Activated CD8-positive, alpha-beta memory T cell treated with anti-CD3 and anti-CD28 coated beads for 36 hours (primary cell): Measurements from ENCODE around the gene WDR91. TPM values are rescaled to one million over a fixed set of nuclear protein-coding genes. Genes with fewer than 3 reads are reported as not detected.

Experiments used
- CTCF ChIA-PET: fragments of 350-600 bp; sonication (Branson Sonifier 250); formaldehyde crosslinking; loops from one replicate; lab custom pipeline; 2021; ENCODE audit warnings: antibody characterized with exemption; lab: Charles Lee
- POLR2A ChIA-PET: fragments of 350-600 bp; sonication (Branson Sonifier 250); formaldehyde crosslinking; loops from one replicate; lab custom pipeline; 2021; ENCODE audit warnings: antibody characterized with exemption; lab: Charles Lee
- total RNA-seq, 2 experiments: library from RNA; stranded (reverse); gene quantifications; one replicate each; pipeline ENCODE4 v1.2.3, GENCODE V29; 2021

WDR91 gene
- total RNA-seq, 2 experiments from 2014 or later: 23.9 to 29.1 TPM

DNA sequence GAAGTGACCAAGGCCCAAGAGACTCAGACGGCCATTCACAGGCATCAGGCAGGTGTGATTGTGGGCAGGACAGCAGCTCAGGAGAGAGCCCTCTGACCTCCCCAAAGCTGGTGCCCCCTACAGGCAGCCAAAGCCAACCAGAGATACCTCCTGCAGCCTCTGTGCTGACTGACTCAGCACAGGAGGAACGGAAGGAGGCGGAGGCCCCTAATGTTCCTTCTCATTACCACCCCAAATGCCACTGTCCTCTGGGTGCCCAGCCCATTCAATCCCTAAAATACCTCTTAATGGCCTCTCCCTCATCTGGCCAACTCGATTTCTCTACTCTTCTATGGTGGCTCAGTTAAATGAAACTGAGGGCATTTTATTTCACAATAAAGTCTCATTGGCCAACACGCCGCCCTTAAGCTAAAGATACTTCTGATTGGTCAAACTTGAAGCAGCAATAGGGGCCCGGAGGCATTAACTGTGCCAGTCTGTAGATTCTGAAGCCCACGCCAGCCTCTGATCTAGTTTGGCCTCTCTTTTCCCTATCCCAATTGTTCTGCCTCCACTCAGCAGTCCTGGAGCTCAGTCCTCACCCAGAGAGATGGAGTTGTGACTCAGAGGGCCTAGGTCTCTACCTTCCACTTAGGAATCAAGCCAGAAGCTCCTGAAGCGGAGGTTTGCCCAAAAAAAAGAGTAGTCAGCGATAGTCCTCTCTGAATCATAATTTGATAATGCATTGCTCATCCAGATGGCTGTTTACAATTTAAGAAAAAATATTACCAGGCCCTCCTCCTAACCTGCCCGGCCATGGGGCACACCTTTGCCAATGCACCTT is 42.0 kb downstream of the WDR91 start:
- POLR2A ChIA-PET: interaction anchor here (1.0 to 4.2 kb wide), 5 partner anchors 9 to 182 kb away, joined by 3 to 23 read pairs (median 12); partner anchors contain the start of genes AGBL3, TMEM140 and WDR91
- CTCF ChIA-PET: interaction anchor here (1.0 to 3.2 kb wide), 9 partner anchors 9 to 540 kb away, joined by 3 to 24 read pairs (median 5); partner anchors contain the start of genes AGBL3, TMEM140 and WDR91

DNA sequence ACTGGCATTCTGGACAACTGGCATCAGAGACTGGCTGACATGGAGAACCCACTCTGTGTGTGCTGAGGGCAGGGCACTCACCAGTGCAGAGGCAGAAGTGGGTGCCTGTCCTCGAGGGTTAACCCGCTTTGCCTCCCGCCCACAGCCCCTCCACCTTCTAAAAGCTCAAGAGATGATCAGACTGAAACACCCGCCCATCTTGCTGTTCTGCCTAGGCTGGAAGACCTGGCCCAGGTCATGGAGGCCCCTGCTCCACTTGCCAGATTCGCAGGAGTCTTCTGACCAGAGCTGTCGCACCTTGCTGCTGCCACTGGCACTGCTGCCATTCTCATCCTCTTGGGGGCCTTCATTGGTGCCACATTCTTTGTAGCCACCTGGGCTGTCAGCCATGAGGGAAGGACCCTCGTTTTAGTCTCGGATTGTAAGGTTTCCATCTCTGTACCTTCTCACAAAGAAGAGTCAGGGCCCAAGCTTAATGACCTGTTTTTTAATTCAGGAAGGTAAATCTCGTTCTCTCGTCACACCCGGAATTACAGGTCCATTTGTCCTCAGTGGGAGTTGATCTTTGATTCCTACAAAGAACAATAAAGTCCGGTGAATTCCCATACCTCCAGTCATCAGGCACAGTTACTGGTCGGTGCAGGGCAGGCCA is 42.7 kb downstream of the WDR91 start:
- ChIA-PET POLR2A (interaction anchor here (1.6 to 4.2 kb wide), 4 partner anchors 21 to 182 kb away, joined by 4 to 23 read pairs (median 12); partner anchors contain the start of genes AGBL3, TMEM140 and WDR91), CTCF (interaction anchor here (1.0 to 3.2 kb wide), 9 partner anchors 9 to 539 kb away, joined by 3 to 24 read pairs (median 5); partner anchors contain the start of genes AGBL3, TMEM140 and WDR91)

DNA sequence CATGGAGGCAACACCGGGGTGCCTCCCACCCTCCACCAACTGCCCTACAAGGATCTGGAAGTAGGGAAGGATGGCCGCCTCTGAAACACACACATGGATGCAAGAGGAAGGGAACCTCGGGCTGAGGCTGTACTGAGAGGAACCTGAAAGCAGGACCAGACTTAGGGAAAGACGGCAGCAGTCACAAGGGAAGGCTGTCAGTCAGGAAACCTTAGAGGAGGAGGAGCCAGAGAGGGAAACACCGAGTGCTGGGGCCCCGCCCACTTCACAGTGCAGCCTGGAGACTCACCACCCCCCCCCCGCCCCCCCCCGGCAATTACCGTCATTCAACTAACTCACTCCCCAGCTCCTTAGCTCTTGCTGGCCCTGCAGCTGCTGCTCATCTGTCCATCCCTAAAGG is 43.3 kb downstream of the WDR91 start:
- ChIA-PET POLR2A (interaction anchor here (1.6 to 4.2 kb wide), 2 partner anchors 20 to 175 kb away, joined by 4 to 23 read pairs; partner anchors contain the start of gene TMEM140), CTCF (interaction anchor here (1.5 to 2.8 kb wide), 3 partner anchors 19 to 173 kb away, joined by 5 to 10 read pairs (median 5); partner anchors contain the start of gene TMEM140)

DNA sequence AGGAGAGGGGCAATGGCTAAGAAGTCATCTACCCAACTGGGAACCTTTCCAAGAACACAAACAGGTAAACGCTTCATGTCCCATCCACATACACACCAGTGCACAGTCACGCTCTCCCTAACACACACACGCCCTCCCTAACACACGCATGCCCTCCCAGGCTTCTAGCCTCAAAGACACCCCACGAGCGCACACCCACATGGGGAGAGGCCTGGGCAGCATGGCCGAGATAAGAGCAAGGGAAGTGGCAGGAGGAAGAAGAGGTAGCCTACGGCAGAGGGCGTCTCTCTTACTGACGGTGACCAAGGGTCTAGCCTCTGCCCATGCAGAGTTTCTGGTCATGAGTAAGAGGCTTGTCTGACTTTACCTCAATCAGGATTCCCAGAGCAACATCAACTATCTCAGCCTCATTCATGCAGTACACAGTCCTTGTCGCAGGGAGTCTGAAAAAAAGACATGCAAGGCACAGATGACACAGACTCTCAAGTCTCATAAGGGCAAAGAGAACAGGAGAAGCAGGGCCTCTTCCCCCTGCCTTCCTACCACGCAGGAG is 43.9 kb downstream of the WDR91 start:
- POLR2A ChIA-PET: interaction anchor here (4.2 kb wide), 1 partner anchor 20 kb away, joined by 23 read pairs; the partner anchor contains the start of gene TMEM140
- CTCF ChIA-PET: interaction anchor here (2.8 kb wide), 1 partner anchor 21 kb away, joined by 10 read pairs; the partner anchor contains the start of gene TMEM140

DNA sequence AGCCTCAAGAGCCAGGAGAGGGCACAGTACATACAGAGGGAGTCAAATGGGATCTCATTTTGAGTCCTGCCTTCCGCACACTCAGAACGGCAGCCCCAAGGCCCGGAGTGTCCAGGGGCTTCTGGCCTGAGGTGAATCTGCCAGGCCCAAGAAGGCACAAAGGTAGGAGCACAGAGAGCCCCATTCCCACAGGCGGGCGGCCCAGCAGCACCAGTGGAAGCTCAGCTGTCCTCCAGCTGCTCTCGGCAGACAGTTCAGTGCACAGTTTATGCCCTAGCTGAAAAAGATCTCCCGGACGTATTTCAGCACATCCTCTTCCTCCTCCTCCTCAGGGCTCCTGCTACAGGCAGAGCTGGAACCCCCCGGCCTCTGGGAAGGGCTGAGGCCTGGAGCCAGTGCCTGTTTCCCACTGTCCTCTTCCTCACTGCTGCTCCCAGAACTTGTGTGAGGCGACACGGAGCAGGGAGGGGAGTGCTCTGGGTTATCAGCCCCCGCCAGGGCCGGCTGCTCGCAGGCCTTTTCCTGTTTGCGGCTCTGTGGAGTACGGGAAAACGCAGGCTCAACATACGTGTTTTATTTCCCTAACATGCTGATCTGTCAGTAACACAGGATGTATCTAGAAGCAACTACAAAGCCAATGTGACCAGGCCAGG is 44.9 kb downstream of the WDR91 start:
- ChIA-PET POLR2A (no interaction called here), CTCF (no interaction called here)

DNA sequence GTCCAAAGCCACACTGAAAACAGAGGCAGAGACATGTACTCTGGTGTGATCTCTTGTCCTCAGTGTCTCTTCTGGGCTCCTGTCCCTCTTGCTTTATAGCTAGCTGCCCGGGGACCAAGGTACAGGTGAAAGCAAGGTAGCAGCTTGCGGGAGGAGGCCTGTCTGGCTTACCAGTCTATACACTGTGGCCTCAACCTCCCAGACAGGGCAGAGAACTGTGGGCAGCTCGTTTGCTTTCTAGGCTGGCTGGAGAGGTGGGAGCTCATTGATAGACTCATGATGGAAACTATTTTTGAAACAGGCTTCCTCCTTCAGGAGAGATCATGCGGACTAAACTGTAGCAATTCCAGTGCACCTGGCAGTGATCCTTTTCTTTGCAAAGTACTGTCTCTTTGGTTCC is 45.5 kb downstream of the WDR91 start:
- ChIA-PET POLR2A (no interaction called here), CTCF (no interaction called here)

DNA sequence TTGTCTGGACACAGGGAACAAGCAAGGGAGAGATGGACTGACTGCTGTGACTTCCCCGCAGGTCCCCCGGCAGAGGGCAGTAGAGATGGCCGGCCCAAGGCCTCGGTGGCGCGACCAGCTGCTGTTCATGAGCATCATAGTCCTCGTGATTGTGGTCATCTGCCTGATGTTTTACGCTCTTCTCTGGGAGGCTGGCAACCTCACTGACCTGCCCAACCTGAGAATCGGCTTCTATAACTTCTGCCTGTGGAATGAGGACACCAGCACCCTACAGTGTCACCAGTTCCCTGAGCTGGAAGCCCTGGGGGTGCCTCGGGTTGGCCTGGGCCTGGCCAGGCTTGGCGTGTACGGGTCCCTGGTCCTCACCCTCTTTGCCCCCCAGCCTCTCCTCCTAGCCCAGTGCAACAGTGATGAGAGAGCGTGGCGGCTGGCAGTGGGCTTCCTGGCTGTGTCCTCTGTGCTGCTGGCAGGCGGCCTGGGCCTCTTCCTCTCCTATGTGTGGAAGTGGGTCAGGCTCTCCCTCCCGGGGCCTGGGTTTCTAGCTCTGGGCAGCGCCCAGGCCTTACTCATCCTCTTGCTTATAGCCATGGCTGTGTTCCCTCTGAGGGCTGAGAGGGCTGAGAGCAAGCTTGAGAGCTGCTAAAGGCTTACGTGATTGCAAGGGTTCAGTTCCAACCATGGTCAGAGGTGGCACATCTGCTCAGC is 46.8 kb downstream of the WDR91 start:
- CTCF ChIA-PET: no interaction called here
- POLR2A ChIA-PET: interaction anchor here (0.6 kb wide), 1 partner anchor 123 kb away, joined by 3 read pairs; no protein-coding TSS in a partner anchor

DNA sequence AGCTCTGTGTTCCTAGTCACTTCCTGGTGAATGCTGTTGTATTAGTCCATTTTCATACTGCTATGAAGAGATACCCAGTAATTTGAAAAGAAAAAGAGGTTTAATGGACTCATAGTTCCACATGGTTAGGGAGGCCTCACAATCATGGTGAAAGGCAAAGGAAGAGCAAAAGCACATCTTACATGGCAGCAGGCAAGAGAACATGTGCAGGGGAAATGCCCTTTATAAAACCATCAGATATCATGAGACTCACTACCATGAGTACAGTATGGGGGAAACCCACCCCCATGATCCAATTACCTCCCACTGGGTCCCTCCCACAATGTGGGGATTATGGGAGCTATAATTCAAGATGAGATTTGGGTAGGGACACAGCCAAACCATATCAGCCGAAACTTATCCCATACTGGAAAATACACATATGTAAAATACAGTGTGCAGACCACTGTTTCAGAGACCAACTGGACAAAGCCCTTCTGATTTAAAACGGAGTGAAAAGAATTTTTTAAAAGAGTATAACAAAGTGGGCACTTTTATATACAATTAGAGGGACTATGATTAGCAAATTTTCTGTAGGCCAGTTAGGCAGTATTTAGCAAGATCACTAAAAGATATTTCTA is 48.8 kb downstream of the WDR91 start:
- POLR2A ChIA-PET: no interaction called here
- CTCF ChIA-PET: interaction anchor here (1.0 kb wide), 1 partner anchor 8 kb away, joined by 3 read pairs; the partner anchor contains the start of gene CYREN

DNA sequence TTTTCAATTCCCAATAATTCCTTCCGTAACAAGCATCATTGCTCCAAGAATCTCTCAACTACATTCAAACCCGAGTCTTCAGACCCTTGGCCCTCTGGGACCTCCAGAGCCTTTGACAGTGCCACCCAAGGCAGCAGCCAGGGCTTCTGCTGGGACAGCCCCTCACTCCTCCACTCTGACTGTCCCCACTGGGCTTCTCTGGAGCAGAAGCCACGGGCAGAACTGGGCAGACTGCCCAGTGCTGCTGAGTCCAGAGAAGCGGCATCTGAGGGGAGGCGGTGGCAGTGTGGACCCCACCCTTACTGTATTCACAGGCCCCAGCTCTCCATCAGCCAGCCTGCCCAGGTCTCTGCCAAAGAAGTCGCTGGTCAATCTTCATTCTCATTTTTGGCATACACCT is 49.7 kb downstream of the WDR91 start:
- CTCF ChIA-PET: interaction anchor here (1.0 kb wide), 1 partner anchor 9 kb away, joined by 3 read pairs; the partner anchor contains the start of gene CYREN
- POLR2A ChIA-PET: no interaction called here

DNA sequence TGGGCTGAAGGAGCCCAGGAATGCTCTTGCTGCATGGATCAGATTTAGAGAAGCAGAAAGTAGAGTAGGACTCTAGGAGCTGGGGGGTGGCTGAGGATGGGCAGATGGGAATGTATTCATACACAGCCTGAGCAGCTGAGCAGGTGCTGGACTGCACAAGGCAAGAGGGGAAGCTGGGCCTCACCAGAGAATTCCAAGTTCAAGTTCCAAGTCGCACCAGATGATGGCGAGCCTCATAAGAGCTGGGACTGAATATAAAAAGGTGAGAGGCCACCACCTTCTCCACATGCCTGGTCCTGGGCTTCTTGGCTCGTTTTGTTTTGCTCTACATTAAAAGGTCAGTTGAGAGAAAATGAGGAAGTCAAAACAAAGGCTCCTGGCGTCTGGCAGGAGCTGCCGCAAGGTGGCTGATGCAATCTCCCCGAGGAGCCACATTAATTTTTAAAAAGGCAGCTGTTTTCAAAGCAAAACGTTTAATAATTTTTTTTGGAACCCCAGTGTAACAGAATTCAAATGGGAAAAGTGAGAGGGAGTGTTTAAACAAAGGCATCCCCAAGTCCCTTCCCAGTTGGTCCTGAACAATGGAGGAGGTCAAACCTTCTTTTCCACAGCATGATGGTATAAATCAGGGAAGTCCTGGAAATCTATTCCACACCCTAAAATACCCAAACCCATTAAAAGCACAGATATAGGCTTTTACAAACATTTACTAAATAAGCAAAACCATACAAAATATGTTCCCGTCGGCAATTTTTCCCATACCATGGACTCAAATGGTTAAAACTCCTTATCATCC is 50.3 kb downstream of the WDR91 start:
- ChIA-PET POLR2A (interaction anchor here (1.0 to 1.1 kb wide), 2 partner anchors 9 to 13 kb away, joined by 3 to 7 read pairs; partner anchors contain the start of gene TMEM140), CTCF (interaction anchor here (2.5 kb wide), 1 partner anchor 9 kb away, joined by 10 read pairs; the partner anchor contains the start of gene CYREN)

DNA sequence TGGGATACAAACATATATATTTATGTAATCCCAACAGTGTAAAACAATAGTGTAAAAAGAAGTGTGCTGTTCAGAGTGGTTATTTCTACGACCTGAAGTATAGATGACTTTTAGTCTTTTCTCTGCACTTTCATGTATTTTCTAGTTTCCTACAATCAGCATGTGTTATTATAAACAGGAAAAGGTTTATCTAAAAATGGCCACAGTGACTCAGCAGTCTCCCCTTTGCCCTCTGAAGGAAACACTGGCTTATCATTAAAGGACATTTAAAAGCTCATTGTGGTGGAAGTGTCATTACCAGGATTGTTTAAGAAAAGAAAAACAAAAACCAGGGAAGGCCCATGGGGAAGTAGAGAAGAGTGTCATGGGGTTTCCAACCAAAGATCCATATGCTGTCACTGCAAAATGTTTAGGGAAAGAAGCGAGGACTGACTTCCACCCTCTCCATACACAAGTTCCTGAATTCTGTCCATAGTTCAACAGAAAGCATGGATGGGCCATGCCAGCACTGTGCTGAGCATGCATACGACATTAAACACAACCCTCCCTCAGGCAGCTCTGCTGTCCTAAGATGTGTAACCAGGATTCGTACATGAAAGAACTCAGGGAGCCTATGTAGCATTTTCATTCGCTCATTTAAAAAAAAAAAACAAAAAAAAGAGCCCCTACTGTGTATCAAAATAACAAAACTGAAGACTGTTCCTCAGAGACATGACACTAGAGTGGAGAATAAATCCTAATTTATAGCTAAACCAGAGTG is 51.0 kb downstream of the WDR91 start:
- POLR2A ChIA-PET: interaction anchor here (0.6 to 1.1 kb wide), 3 partner anchors 9 to 31 kb away, joined by 3 to 7 read pairs (median 3); partner anchors contain the start of gene TMEM140

DNA sequence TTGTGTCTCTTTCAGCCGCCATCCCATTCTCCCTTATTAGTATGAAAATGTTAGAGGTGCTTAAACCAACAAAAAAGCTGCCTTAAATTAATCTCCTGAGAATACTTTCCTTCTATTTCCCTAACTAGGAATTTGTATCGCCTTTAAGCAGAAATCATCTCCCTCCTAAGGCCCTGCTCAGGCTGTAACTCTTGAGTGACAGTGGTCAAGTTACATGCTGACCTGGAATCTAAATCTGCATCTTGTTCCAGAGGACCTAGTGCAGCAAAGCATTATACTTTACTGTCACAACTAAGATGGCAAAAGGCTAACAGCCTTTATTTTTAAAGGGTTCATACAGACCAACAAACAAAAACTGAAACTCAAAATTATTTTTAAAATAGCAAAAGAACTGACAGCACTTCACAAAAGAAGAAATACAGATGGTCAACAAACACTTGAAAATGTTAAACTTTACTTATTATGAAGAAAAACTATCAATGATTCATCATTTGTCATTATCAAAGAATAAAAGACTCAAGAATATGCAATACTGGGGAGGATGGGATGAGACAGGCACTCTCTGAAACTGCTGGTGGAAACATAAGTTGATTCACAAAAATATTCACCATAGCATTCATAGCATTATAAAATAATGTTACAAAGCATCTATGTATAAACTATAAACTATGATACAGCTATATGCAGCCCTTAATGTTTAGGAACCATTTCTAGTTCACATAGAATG is 51.8 kb downstream of the WDR91 start:
- CTCF ChIA-PET: interaction anchor here (2.5 kb wide), 1 partner anchor 10 kb away, joined by 10 read pairs; the partner anchor contains the start of gene CYREN
- POLR2A ChIA-PET: interaction anchor here (0.6 to 1.1 kb wide), 3 partner anchors 10 to 32 kb away, joined by 3 to 7 read pairs (median 3); partner anchors contain the start of gene TMEM140

More for the DNA sequence above, 51.0 kb downstream of the WDR91 start:
- CTCF ChIA-PET: interaction anchor here (2.5 kb wide), 1 partner anchor 9 kb away, joined by 10 read pairs; the partner anchor contains the start of gene CYREN

DNA sequence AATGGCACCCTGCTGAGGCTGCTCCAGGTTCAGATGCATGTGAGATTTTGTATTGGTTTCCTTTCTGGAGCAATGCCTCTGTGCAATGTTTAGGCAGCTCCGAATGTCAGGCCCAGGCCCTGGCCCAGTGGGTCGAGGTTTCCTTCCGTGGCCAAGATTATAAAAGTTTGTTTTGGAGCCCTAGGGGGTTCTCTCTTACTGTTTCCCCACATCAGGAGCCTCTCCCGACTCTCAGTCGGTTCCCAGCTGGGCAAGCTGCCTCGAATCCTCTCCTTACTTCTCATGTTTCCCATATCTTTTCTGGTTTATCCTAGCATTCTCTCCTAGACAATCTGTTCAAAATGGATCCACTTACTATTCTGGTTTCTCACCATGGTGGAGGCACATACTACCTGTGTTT is 52.5 kb downstream of the WDR91 start:
- CTCF ChIA-PET: interaction anchor here (2.5 kb wide), 1 partner anchor 11 kb away, joined by 10 read pairs; the partner anchor contains the start of gene CYREN

DNA sequence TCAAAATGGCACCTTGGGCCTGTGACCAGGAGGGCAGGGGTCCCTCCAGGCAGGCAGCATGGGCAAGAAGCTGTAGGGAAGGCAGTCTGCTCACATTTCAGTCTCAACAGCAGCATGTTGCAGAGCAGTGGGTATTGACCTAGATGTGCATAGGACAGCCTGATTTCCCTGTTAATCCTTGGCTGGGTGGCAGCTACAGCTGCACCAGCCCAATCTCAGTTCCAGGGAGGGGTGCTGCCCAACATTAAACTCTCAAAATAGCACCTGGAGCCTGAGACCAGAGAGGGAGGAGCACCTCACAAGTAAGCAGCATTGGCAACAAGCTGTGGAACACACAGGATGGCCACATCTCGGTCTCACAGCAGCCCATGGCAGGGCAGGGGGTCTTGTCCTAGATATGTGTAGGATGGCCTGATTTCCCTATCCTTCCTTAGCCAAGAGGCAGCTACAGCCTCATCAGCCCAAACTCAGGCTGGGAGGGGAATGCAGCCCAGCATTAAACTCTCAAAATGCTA is 53.1 kb downstream of the WDR91 start:
- POLR2A ChIA-PET: no interaction called here
- CTCF ChIA-PET: no interaction called here

More for the DNA sequence above, 52.5 kb downstream of the WDR91 start:
- POLR2A ChIA-PET: no interaction called here

DNA sequence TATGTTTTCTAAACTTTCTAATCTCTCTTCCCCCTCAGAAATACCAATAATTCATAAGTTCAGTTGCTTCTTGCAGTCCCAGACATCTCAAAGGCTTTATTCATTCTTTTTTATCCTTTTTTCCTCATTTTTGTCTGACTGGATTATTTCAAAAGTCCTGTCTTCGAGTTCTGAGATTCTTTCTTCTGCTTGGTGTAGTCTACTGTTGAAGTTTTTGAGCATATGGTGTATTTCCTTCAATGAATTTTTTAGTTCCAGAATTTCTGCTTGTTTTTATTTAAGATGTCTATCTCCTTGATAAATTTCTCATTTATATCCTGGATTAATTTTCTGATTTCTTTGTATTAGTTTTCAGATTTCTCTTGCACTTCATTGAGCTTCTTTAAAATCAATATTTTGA is 55.0 kb downstream of the WDR91 start:
- CTCF ChIA-PET: no interaction called here

More for the DNA sequence above, 55.0 kb downstream of the WDR91 start:
- POLR2A ChIA-PET: no interaction called here
